GM13977 (cell line): ENCODE measurements around the gene USP12.

Experiments used
- DNase-seq: peaks from one replicate; pipeline ENCODE4 v3.0.0; 2012; ENCODE audit warnings: low spot score
- CTCF ChIP-seq: IDR thresholded peaks from 2 replicates; pipeline ENCODE4 v1.5.1; 2012; ENCODE audit warnings: mild to moderate bottlenecking, control low read depth; ENCODE audit not compliant: insufficient read depth; ENCODE audit errors: extremely low read depth, missing control alignments
- in situ Hi-C: fragments of 300-500 bp; cut with MboI; formaldehyde crosslinking; loops from one replicate; pipeline ENCODE4 v1.12.0; 2022; ENCODE audit warnings: low sequenced_read_pairs, low pct_unique_long_range_greater_than_20kb, mixed read lengths, inconsistent platforms; ENCODE audit not compliant: unreplicated experiment

USP12 gene

DNA sequence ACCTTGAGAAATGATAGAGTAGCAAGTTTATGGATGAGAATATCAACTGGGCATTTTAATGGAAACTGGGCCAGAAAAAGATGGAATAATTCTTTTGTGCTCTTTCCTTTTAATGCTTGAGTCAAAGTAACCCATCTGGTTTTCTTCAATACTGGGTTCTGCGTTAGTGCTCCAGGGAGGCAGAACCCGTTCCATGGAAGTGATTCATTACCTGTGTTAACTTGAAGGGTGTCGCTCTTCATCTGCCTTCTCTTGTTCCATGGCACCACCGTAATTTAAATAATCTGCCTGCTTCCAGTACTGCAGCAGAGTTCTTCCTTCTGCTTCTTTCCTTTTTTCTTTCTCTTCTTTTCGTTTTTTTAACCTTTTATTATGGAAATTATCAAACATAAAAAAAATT is 14.7 kb upstream of the USP12 start:
- no peak for TF ChIP-seq CTCF

DNA sequence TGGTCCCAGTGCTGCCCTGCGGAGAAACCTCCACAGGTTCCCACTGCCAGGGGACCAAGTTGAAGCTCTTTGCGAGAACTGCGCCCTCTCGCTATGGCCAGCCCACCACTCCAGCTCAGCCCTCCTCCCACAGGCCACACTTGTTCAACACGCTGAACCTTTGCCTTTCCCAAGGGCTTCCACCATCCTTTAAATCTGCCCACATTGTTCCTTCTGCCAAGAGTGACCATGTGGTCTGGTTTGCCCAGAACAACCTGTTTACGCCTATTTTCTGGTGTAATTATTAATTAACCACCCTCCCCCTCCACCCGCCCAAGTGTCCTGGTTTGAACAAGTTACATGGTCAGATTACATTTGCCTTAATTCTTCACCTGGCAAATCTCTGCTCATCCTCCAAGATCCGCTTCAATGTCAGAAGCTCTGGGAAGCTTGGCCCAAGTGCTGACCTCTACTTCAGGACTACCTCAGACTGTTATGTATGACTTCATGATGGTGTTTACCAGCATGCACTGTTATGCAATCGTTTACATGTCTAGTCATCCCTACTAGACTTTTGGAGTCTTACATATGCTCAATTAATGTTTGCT is 12.0 kb upstream of the USP12 start:
- DNase-seq, result no peak
- TF ChIP-seq CTCF, result no peak
- in situ Hi-C loops, result no loop called here

More for the DNA sequence above, 14.7 kb upstream of the USP12 start:
- in situ Hi-C loops, result no loop called here
- no peak for DNase-seq

DNA sequence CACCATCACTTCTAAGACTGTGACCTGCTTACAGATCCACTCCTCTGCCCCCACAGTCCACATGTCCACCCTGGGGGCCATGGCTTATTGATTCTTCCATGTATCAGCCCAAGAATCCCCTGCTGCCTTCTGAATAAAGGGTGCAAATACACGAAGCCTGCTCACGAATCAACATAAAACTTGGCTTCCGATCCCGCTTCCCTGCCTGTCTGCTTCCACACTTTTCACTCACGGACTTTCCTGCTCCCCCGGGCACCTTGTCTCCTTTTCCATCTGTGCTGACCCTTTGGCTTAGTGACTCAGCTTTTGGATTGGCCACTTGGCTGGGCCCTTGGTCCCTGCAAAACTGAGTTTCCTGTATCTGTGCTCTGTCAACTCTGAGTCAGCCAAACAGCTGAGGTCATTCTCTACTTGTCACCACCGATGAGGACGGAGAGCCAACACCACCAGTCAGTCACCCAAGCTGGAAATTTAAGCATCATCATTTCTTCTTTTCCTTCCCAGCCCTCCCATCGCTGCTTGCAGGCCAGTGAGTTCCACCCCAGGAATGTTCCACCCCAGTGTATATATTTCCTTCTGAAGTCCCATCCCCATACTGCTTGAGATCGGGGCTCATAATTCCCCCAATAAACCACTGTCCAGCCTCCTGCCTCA is 11.4 kb upstream of the USP12 start:
- in situ Hi-C loops, result no loop called here
- no peak for TF ChIP-seq CTCF
- DNase-seq, result no peak

DNA sequence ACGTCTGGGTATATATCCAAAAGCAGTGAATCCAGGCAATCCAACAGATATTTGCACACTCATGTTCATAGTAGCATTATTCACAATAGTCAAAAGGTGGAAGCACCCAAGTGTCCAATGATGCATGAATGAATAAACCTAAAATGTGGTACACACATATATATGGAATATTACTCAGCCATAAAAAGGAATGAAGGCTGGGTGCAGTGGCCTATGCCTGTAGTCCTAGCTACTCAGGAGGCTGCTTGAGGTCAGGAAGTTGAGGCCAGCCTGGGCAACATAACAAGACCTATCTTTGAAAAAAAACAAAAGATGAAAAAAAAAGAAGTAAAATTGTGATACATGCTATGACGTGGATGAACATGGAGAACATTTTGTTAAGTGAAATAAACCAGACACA is 10.4 kb upstream of the USP12 start:
- no peak for TF ChIP-seq CTCF
- no peak for DNase-seq
- in situ Hi-C loops, result no loop called here

DNA sequence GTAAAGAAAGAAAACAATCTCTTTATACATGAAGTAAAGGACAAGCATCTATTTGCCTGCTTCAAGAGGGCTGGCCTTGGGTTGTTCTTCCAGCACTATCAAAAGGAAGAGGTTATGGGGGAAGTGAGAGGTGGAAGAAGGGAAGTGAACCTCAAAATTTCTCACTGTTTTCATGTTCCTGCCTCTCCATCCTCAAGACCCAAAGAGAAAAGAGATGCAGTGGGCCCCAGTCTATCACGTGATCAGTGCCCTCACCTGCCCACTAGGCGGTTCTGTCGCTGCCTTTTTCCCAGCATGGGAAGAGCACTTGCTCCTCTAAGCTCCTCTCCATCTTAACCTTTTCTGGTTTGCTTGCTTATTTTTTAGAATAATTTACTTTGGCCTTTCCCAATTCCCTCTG is 6.2 kb upstream of the USP12 start:
- in situ Hi-C loops, result no loop called here
- DNase-seq, result peak; percentile 14
- peak; percentile 26 for TF ChIP-seq CTCF

GRCh38 chr13:27176470-27177410 is 5.1 kb upstream of the USP12 start:
- no peak for TF ChIP-seq CTCF
- peak; percentile 42 for DNase-seq
- in situ Hi-C loops, result no loop called here
